Ishikawa (cell line): ENCODE data around the gene NECTIN1.

Experiments used
- CEBPB ChIP-seq: IDR thresholded peaks from 2 replicates; pipeline ENCODE4 v1.6.1; 2012
- CREB1 ChIP-seq: IDR thresholded peaks from 2 replicates; pipeline ENCODE4 v1.6.1; 2012; ENCODE audit warnings: low read depth
- EGR1 ChIP-seq: IDR thresholded peaks from 2 replicates; pipeline ENCODE4 v1.6.1; 2012
- EP300 ChIP-seq: IDR thresholded peaks from 2 replicates; pipeline ENCODE4 v1.6.1; 2012; ENCODE audit warnings: borderline replicate concordance
- FOXM1 ChIP-seq: IDR thresholded peaks from 2 replicates; pipeline ENCODE4 v1.6.1; 2012; ENCODE audit warnings: low read depth, borderline replicate concordance
- MAX ChIP-seq: IDR thresholded peaks from 2 replicates; pipeline ENCODE4 v1.6.1; 2012
- NFIC ChIP-seq: IDR thresholded peaks from 2 replicates; pipeline ENCODE4 v1.6.1; 2012
- RAD21 ChIP-seq: IDR thresholded peaks from 2 replicates; pipeline ENCODE4 v1.6.1; 2012; ENCODE audit warnings: low read depth
- REST ChIP-seq: IDR thresholded peaks from 2 replicates; pipeline ENCODE4 v1.6.1; 2012; ENCODE audit warnings: low read depth, mild to moderate bottlenecking
- TAF1 ChIP-seq: IDR thresholded peaks from 2 replicates; pipeline ENCODE4 v1.6.1; 2012; ENCODE audit warnings: low read depth, mild to moderate bottlenecking
- TCF12 ChIP-seq: IDR thresholded peaks from 2 replicates; pipeline ENCODE4 v1.6.1; 2012; ENCODE audit warnings: low read depth
- TEAD4 ChIP-seq: IDR thresholded peaks from 2 replicates; pipeline ENCODE4 v1.6.1; 2012
- YY1 ChIP-seq: IDR thresholded peaks from 2 replicates; pipeline ENCODE4 v1.6.1; 2012; ENCODE audit warnings: low read depth
- ZBTB7A ChIP-seq: IDR thresholded peaks from 2 replicates; pipeline ENCODE4 v1.6.1; 2012; ENCODE audit warnings: low read depth

- TF ChIP-seq CEBPB: no peak
- TF ChIP-seq MAX: no peak
- TF ChIP-seq EP300: no peak
- TF ChIP-seq NFIC: no peak
- no peak for TF ChIP-seq REST
- TF ChIP-seq FOXM1: no peak
- TF ChIP-seq TAF1: no peak
- TF ChIP-seq ZBTB7A: no peak
- no peak for TF ChIP-seq RAD21
- no peak for TF ChIP-seq YY1
- no peak for TF ChIP-seq CREB1
- TF ChIP-seq EGR1: no peak
- TF ChIP-seq TCF12: no peak
- TF ChIP-seq TEAD4: no peak
These were observed 56.4 kb downstream of the NECTIN1 start for GRCh38 chr11:119672597-119672996.
